ENCODE data around the gene IL1RAPL2.
"Not testable (repeated sequence)": the region's sequence is repeated elsewhere in the genome, so short reads cannot be mapped to it uniquely, and the experiment has no call there.

IL1RAPL2 gene

DNA sequence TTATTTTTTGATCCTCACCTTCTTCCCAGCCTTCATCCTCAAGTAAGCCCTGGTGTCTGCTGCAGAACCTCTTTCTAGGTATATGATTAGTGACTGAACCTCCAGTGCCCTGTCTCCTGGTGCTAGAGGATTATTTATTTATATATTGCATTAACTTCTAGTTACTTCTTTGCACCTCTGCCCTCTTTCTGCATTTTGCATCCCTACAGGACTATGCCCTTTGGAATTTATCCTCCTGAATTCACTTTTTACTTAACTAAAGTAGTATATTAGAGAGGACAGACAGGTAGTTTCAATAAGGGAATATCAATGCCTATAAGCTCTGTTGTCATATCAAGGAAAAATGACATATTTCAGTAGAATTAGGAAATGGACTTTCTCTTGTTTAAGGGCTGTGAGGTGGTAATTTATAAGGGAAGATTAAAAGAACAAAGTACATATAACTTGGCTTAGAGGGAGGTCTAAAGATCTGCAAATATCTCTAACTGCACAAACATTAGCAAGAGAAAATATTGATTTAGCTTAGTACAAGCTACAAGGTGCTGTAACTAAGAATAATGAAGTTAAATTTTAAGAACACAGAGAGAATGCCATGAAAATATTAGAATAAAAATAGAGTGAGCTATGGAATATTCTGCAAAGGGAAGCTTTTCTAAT is 472.8 kb downstream of the IL1RAPL2 start:
- DNase-seq, result no peak

DNA sequence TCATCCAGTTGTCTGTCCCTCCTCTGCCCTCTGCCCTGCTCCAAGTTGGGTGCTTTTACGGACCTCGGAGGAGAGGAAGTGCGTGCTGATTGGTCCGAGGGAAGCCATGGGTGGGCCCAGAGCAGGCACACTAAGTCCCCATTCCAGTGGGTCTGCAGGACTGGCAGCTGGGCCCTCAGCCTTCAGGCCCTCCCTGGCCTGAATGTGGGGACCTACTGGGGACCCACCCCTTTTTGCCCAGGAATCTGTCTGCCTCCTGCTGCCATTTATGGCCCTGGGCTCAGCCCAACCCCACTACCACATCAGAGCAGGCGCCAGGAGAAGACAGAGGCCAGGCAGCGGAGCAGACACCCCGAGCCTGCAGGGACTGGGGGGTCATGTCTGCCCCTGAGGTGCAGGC is 484.9 kb downstream of the IL1RAPL2 start:
- no peak for DNase-seq

DNA sequence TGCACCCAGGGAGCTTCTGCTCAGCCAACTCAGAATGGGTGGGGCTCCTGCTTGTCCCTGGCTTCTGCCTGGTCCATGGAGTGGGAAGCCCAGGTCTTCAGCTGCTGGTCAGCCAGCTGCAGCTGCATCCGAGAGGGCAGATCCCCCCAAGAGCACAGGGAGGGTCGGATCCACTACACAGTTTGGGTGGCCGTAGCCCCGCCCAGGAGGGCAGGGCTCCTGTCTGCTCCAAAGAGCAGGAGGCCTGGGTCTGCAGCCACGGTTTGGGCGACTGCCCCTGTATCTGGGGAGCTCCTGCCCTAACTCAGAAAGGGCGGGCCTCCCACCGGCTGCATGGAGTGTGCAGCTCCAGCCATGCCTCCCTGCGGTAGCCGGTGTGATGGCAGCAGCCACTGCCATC is 485.4 kb downstream of the IL1RAPL2 start:
- DNase-seq, result no peak

DNA sequence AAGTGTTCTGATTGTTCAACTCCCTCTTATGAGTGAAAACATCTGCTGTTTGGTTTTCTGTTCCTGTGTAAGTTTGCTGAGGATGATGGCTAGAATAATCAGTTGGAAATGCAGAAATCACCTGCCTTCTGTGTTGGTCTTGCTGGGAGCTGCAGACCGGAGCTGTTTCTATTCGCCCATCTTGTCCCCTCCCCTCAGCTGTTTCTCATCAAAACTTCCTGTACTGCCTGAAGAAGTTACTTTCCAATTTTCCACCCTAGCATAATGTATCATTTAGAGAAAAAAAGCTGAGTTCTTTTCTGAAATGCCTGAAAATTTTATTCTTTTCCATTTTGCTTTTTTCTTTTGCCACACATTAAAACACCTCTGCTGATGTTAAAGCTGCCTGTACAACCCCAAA is 486.9 kb downstream of the IL1RAPL2 start:
- no peak for DNase-seq

DNA sequence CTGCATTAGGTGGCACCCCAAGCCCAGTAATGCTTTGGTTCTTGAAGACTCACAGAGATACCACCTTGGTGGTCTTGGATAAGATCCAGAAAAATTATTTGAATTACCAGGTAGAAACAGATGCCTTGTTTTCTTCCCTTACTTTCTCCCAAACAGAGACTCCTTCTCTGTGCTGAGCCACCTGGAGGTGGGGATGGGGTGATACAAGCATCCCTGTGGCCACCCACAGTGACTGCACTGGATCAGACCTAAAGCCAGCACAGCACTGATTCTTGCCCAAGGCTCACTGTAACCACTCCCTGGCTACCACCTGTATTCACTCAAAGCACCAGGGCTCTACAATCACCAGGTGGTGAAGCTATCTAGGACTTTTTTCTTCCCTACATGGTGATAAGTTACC is 497.7 kb downstream of the IL1RAPL2 start:
- DNase-seq, result no peak

DNA sequence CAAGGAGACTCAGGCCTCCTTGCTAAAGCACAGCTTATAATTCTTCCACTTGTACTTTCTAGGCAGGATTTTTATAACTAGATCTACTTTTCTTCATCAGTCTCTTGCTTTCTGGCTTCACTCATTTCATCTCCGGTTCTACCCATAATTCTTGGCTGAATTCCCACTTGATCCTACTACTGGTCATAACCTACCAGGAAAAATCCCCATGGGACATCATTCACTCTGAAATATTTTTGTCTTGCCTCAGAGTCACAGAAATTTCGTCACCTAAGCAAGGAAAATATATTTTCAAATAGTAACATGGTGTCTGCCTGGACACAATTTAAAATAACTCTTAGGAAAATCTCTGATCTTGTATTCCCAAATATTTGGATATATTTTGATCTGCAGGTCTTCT is 532.2 kb downstream of the IL1RAPL2 start:
- no peak for DNase-seq

DNA sequence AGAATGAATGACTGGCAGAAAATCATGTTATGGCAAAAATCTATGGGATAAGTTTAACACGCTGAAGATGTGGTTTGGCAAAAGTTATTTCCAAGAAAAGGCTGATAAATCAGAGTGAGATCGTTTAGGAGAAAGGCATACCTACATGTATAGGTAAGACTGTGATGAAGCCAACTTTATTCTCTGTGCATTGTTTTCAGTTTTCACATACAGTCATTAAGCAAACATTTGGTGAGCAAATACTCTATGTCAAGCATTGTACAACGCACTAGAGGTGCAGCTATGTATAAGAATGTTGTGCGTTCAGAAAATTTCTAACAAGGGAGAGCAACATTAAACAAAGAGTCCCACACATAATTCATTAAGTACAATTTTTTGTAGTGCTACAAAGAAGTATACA is 532.8 kb downstream of the IL1RAPL2 start:
- no peak for DNase-seq

DNA sequence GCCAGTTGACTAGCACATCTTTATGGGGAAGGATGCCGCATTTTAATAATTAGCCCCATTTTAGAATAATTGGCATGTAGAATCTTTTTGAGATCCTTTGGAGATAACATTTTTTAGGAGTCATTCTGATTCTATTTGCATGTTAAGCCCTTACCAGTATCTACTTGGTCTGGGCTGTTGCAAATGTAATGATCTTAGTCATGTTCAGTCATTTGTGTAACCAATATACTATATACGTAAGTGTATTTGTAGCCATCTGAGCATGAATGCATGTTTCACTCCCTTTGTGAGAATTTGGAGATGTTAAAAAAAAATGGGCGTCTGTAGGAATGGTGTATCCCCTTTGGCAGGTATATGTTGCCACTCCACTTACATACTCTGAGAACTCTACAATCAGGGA is 535.4 kb downstream of the IL1RAPL2 start:
- DNase-seq, result no peak

DNA sequence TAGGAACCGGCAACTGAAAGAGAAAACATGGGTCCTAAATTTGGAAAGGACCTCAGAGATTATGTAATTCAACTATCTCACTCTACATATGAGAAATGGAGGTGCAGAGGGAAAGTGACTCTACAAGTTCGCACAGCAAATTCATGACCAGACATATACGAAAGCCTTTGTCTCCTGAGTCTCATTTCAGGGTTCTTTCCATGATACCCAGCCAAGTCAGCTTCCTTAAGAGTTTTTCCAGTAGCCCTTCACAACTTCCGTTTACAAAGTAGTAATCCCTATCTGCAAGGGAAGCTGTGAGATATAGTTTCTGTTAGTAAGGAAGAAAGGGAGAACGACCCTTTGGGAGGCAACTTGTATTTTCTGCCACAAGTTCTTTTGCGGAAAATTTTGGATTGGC is 543.9 kb downstream of the IL1RAPL2 start:
- no peak for DNase-seq

DNA sequence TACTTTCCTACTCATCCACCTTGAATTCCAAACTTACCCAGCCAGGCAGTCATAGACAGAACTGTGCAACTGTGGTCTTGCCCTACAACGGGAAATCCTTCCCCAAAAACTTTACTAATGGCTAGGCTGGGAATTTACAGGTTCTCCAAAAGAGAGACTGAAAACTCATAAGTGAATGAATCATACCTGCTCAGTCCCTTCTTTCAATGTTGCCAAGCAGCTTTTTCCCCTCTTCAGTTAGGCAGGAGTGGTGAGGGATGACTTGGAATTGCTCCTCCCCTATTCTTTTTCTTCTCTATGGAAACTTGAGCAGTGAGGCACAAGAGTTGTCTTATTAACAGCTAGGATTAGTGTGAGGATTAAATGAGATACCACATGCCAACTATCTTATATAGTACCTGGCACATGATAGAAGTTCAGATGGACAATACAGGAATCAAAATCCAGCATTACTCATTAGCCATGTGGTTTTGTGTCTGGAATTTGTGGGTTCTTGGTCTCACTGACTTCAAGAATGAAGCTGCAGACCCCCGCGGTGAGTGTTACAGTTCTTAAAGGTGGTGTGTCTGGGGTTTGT is 548.6 kb downstream of the IL1RAPL2 start:
- DNase-seq, result no peak

DNA sequence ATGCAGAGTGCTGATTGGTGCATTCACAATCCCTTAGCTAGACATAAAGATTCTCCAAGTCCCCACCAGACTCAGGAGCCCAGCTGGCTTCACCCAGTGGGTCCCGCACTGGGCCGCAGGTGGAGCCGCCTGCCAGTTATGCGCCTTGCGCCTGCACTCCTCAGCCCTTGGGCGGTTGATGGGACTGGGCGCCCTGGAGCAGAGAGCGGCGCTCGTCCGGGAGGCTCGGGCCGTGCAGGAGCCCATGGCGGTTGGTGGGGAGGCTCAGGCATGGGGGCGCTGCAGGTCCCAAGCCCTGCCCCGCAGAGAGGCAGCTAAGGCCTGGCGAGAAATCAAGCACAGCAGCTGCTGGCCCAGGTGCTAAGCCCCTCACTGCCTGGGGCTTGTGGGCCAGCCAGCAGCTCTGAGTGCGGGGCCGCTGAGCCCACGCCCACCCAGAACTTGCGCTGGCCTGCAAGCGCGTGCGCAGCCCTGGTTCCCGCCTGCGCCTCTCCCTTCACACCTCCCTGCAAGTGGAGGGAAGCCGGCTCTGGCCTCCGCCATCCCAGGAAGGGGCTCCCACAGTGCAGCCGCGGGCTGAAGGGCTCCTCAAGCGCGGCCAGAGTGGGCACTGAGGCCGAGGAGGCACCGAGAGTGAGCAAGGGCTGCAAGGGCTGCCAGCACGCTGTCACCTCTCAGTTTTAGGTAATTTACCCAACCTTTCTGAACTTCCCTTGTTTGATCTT is 549.8 kb downstream of the IL1RAPL2 start:
- DNase-seq, result not testable (repeated sequence)

DNA sequence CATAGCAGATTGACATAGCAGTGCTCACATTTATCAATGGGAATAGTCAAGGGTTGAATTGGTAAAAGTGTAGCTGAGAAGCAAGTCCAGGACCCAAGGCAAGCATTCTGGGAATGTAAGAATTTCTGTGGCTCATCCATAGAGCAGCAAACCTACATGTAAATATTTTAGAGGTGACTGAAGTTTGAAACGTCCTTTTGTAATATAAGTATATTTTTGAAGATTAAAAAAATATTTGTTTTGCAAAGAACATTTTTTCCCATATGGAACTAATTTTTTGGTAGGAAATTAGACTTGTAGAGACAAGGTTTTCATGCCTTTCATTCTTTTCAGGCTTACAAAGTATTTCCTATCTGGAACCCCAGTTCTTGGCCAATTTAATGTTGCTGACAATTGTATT is 550.5 kb downstream of the IL1RAPL2 start:
- DNase-seq, result no peak

DNA sequence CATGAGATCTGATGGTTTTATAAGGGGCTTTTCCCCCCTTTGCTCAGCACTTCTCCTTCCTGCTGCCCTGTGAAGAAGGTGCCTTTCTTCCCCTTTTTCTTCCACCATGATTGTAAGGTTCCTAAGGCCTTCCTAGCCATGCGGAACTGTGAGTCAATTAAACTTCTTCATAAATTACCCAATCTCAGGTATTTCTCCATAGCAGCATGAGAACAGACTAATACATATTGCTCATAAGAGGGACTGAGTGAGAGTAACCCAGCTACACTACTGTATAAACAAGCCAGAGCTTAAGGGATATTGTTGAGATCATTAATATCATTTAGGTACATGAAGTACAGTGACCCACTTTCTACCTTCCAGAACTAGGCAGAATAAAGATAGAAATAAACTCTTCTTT is 551.6 kb downstream of the IL1RAPL2 start:
- DNase-seq, result no peak

DNA sequence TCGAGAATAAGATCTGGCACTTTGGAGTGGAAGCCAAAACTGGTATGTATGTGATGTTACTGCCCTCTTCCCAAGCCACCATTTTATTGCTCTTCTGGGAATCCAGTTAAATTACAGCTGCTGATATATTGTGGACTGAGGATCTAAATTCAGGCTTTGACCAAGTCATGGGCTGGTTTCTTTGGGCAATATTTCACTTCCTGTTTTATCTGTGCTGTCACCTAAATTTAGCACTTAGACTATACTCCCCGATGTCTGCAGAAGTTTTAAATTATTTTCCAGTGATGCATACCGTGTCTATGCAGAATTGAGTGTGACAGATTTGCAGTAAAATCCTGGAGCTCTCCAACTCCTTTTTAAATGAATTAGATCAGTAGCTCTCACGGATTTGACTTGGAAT is 554.5 kb downstream of the IL1RAPL2 start:
- no peak for DNase-seq

DNA sequence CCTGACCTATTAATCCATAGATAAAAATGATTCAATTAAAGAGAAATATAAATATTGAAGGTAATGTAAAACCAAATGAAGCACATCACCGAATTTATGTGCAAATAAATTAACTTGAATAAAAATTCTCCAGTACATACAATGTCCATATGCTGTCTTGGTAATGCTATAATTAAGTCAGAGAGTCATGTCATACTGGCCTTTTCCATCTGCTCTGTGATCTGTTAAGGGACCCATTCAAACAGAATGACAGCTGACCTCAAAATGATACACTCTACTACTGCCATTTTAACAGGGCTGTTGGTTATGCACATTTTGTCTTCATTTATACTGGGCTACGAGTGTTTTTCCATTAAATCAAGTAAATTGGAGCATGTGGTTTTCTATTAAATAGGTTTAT is 555.2 kb downstream of the IL1RAPL2 start:
- no peak for DNase-seq

DNA sequence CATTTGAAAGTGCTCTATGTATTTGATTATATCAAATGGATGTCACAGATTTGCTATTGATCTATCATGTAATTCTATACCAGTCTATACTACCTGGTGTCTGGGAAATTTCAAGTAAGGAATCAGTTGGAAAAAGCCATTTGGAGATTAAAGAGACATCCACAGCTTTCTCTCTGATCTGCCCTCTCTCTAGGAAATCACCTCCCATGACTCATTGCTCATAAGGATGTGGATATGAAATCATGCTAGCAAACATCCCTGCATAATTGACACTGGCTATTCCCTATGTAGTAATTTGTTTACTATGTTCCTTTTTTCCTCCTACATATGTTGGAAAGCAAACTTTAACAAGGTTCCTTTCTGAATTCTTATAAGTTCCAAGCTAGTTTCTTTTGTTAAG is 560.2 kb downstream of the IL1RAPL2 start:
- DNase-seq, result no peak

DNA sequence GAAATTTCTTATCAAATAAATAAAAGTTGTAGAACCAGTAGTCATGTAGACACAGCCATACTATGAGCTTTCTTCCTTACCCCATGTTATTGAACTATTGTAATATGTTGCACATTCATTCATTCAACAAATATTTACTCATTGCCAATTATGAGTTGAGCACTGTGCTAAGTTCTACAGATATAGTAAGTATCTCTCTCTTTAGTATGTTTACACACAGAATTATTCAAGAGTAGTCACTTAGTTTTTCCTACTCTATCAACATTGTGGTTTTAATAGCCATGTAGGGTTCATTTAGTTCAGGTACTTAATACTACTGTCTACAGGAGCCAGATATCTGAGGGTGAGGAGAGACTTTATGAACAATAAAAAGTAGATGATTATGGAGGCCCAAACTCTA is 568.3 kb downstream of the IL1RAPL2 start:
- no peak for DNase-seq

DNA sequence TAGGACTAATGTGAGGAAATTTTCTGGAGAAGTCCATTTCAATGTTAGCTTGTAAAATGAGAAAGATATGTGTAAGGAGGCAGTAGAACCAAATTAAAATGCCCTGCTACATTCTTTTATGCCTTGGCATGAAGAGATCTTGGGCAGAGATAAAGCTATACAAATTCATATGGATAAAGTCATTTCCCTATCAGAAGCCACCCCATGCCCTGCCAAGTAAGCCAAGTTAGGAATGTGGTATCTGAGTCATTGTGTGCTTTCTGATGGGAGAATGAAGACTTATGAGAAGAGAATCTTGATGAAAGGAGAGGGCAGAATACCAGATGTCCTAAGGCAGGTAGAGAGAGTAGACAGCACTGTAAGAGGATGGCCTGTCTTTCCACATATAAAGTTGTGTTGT is 570.8 kb downstream of the IL1RAPL2 start:
- no peak for DNase-seq

DNA sequence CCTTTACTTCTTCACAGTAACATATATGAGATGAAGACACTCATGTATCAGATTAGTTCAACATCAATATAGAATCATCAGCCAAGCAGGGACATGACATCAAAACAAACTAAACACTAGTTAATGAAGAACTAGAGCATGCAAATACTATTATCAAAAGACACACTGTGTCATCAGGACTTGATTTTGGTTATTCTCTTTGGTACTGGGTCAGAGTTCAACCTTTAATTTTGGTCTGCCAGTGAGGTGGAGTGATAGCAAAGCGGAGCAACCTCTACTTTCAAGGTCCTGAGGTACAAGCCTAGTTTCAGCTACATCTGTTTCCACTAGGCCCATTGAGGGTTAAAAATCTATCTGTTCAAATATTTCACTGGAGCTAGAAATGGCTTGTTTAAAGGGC is 584.0 kb downstream of the IL1RAPL2 start:
- no peak for DNase-seq

DNA sequence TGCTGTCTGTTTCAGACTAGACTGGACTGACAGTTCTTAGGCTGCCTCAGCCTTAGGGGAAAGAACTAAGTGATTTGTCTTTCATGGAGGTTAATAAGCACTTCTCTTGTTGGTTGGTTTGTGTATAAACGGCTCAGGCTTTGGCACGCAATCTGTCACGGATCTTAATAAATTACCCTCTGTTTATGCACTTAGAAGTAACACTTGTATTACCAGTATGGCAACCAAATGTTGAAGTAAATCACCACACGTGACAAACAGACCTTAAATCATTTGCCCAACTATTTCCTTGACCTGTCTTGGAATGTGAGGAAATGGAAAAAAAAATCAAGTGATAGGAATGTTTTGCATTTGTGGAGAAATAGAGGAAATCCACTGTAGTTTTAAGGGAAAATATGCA is 584.6 kb downstream of the IL1RAPL2 start:
- no peak for DNase-seq

DNA sequence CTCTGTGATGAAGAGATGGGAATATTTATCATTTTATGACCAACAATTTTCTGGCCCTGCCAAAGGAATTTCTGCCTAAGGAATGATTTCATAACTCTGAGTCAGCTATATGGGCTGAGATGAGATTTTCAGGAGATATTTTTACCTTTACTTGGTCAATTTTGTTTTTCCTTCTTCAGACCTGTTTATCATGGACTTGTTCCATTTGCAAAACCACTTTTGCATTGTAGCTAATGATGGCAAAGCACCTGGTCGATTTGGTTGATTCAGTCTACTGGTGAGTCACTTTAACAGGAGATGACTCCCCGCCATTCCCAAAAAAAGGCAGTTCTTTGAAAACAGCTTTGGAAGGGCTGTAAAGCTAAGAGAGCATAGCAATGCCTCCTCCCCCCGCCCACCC is 601.2 kb downstream of the IL1RAPL2 start:
- DNase-seq, result no peak

DNA sequence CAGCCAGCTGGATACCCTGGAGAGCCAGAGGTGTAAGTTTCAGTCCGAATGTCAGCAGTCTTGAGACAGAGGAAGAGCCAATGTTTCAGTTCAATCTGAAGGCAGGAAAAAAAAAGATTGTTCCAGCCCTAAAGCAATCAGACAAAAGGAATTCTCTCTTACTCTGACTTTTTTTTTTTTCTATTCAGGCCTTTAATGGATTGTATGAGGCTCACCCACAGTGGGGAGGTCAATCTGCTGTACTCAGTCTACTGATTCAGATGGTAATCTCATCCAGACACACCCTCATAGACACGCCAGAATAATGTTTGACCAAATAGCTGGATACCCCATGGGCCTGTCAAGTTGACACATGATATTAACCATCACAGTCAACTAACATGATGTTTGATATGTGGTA is 602.6 kb downstream of the IL1RAPL2 start:
- no peak for DNase-seq

DNA sequence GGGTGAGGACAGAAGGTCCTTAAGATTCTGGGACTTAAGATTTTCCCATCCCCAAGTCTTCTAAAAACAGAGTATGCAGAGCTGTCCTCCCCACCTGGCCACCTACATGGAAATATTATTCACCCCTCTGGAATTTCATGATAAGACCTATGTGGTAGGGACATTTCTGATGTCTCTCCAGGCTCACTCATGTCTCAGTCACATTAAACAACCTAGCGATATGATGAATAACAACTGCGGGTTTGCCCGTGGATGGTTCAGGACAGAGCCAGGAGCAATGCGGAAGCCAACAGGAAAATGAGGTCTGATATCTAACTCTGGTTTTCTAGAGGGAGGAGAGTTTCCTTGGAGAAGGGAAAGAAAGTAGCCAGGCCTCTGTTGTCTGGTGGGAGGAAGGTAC is 607.1 kb downstream of the IL1RAPL2 start:
- DNase-seq, result no peak

DNA sequence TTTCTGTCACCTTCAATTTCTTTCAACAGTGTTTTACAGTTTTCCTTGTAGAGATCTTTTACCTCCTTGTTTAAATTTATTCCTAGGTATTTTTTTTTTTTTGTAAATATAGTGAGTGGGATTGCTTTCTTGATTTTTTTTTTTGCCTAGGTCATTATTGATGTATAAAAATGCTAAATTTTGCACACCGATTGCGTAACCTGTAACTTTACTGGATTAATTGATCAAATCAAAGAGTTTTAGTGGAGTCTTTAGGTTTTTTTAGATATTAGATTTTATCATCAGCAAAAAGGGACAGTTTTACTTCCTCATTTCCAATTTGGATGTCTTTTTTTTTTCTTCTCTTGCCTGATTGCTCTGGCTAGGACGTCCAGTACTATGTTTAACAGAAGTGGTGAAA is 613.6 kb downstream of the IL1RAPL2 start:
- DNase-seq, result no peak

DNA sequence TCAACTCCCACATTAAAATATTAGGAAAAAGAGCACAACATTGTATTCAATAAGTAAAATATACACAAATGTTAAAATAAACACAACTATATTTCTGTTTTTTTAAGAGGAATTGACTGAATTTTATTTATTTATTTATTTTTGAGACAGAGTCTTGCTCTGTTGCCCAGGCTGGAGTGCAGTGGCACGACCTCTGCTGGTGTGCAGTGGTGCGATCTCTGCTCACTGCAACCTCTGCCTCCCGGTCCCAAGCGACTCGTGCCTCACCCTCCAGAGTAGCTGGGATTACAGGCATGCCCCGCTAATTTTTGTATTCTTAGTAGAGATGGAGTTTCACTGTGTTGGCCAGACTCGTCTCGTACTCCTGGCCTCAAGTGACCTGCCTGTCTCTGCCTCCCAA is 623.1 kb downstream of the IL1RAPL2 start:
- no peak for DNase-seq
